Caco-2 (cell line): ENCODE data around the gene NTNG1. TPM values are rescaled to one million over a fixed set of nuclear protein-coding genes. Genes with fewer than 3 reads are reported as not detected.
A peak's percentile ranks its signal among the peaks of the same experiment; 100 is the strongest.

Experiments used
- BruUV-seq: library from RNA; stranded (reverse); fragments of 400-500 nt; replicated peaks from 2 replicates; lab custom pipeline; 2021; lab: Mats Ljungman, UMichigan
- CTCF ChIA-PET: fragments of 300-600 bp; sonication (Branson Sonifier 250); formaldehyde crosslinking; loops from one replicate; lab custom pipeline; 2022; ENCODE audit warnings: antibody characterized with exemption; lab: Charles Lee
- POLR2A ChIA-PET: fragments of 300-600 bp; sonication (Branson Sonifier 250); formaldehyde crosslinking; loops from one replicate; lab custom pipeline; 2022; ENCODE audit warnings: antibody characterized with exemption; lab: Charles Lee
- DNase-seq, 2 experiments: peaks; one replicate each; pipeline versions ENCODE4 v3.0.0 to v3.0.0-alpha.2; 2020 to 2022
- H3K27me3 ChIP-seq: replicated peaks from 2 replicates; pipeline ENCODE4 v1.6.0; 2011; ENCODE audit warnings: low read length; ENCODE audit not compliant: control insufficient read depth, insufficient read depth
- H3K36me3 ChIP-seq: 2 replicates; pipeline ENCODE4 v1.5.1; 2011; ENCODE audit warnings: low read length; ENCODE audit not compliant: control insufficient read depth, insufficient read depth
- H3K4me1 ChIP-seq: fragments of 250-450 bp; sonication (Bioruptor Pico); 2 replicates; pipeline ENCODE4 v1.5.1; 2020; ENCODE audit warnings: mild to moderate bottlenecking
- H3K4me3 ChIP-seq: 2 replicates; pipeline ENCODE4 v1.5.1; 2011; ENCODE audit warnings: low read depth, mild to moderate bottlenecking, control low read depth, low read length
- H3K9me3 ChIP-seq: fragments of 250-450 bp; sonication (Bioruptor Pico); 2 replicates; pipeline ENCODE4 v1.5.1; 2020; ENCODE audit warnings: mild to moderate bottlenecking, moderate library complexity
- H3K27ac Mint-ChIP-seq: one replicate; pipeline ENCODE4 v1.8.0; 2022; ENCODE audit warnings: mixed read lengths; ENCODE audit not compliant: unreplicated experiment
- H3K27me3 Mint-ChIP-seq: one replicate; pipeline ENCODE4 v1.8.0; 2022; ENCODE audit warnings: mixed read lengths; ENCODE audit not compliant: insufficient read depth, unreplicated experiment
- H3K36me3 Mint-ChIP-seq: one replicate; pipeline ENCODE4 v1.8.0; 2022; ENCODE audit warnings: mild to moderate bottlenecking, mixed read lengths; ENCODE audit not compliant: insufficient read depth, unreplicated experiment
- H3K4me1 Mint-ChIP-seq: one replicate; pipeline ENCODE4 v1.8.0; 2022; ENCODE audit warnings: low read depth, mixed read lengths; ENCODE audit not compliant: unreplicated experiment
- H3K4me3 Mint-ChIP-seq: one replicate; pipeline ENCODE4 v1.8.0; 2022; ENCODE audit warnings: mild to moderate bottlenecking, moderate library complexity, mixed read lengths; ENCODE audit not compliant: unreplicated experiment
- H3K9me3 Mint-ChIP-seq: one replicate; pipeline ENCODE4 v1.8.0; 2022; ENCODE audit warnings: mixed read lengths; ENCODE audit not compliant: unreplicated experiment
- intact Hi-C: fragments of 100-400 bp; cut with micrococcal nuclease; formaldehyde crosslinking; loops from one replicate; pipeline ENCODE4 v1.10.0; 2022; ENCODE audit not compliant: unreplicated experiment
- total RNA-seq: library from RNA; stranded (reverse); gene quantifications from 2 replicates; pipeline ENCODE4 v1.2.3, GENCODE V29; 2022
- TF ChIP-seq, protein P1 (sequence below), 2 experiments: fragments of 200-600 bp in 1 of 2; IDR thresholded peaks; 1 replicate in 1 of 2; 2 replicates in 1 of 2; pipeline versions ENCODE4 v1.5.1 to v1.8.0; 2011 to 2022; ENCODE audit warnings: antibody characterized with exemption in 1 of 2, control low read depth in 1 of 2, inconsistent platforms in 1 of 2, low read depth in 1 of 2, low read length in 1 of 2, mild to moderate bottlenecking in 1 of 2, moderate library complexity in 1 of 2; ENCODE audit not compliant: insufficient read depth in 1 of 2, severe bottlenecking in 1 of 2, unreplicated experiment in 1 of 2

The NTNG1 gene
- total RNA-seq, 1 experiment from 2014 or later, result not detected

DNA sequence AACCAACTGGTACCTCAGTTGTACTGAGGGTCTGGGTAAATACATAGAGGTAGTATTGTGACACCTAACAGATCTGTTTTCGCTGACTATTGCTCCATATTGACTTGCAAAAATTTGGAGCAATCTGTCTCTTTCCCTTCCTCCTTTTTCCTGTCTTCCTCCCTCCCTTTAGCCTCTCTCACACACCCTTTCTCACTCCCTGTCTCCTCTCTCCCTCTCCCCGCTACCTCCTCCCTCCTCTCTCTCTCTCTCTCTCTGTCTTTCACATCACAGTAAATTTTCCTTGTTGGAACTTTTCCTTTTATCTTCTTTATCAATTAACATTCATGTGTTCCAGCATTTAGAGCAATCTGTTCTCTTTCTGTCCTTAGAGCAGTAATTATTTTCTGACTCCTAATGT is 278.2 kb downstream of the NTNG1 start:
- no peak overlapping the region for H3K4me3 Mint-ChIP-seq
- no peaks in the 10 kb centered on the region for H3K4me1 Mint-ChIP-seq
- H3K4me1 ChIP-seq, result no peaks in the 10 kb centered on the region
- no peak overlapping the region for H3K4me3 ChIP-seq
- H3K9me3 Mint-ChIP-seq, result no peaks in the 10 kb centered on the region
- no peaks in the 10 kb centered on the region for H3K36me3 Mint-ChIP-seq
- H3K36me3 ChIP-seq, result no peaks in the 10 kb centered on the region
- no TSS peak for BruUV-seq
- H3K27me3 Mint-ChIP-seq, result peaks cover 3% of the 10 kb centered on the region
- no peaks in the 10 kb centered on the region for H3K9me3 ChIP-seq
- CTCF ChIA-PET, result no interaction called here
- DNase-seq, result no peak
- intact Hi-C loops, result no loop called here
- H3K27ac Mint-ChIP-seq, result no peak overlapping the region
- POLR2A ChIA-PET, result no interaction called here
- no peaks in the 10 kb centered on the region for H3K27me3 ChIP-seq
- TF ChIP-seq, protein P1, sequence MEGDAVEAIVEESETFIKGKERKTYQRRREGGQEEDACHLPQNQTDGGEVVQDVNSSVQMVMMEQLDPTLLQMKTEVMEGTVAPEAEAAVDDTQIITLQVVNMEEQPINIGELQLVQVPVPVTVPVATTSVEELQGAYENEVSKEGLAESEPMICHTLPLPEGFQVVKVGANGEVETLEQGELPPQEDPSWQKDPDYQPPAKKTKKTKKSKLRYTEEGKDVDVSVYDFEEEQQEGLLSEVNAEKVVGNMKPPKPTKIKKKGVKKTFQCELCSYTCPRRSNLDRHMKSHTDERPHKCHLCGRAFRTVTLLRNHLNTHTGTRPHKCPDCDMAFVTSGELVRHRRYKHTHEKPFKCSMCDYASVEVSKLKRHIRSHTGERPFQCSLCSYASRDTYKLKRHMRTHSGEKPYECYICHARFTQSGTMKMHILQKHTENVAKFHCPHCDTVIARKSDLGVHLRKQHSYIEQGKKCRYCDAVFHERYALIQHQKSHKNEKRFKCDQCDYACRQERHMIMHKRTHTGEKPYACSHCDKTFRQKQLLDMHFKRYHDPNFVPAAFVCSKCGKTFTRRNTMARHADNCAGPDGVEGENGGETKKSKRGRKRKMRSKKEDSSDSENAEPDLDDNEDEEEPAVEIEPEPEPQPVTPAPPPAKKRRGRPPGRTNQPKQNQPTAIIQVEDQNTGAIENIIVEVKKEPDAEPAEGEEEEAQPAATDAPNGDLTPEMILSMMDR (IDR thresholded peaks at IDR 0.05; ENCODE audit: insufficient read depth in 1 of 2, low read depth in 1 of 2, low read length in 1 of 2, severe bottlenecking in 1 of 2, unreplicated experiment in 1 of 2), result no peak

DNA sequence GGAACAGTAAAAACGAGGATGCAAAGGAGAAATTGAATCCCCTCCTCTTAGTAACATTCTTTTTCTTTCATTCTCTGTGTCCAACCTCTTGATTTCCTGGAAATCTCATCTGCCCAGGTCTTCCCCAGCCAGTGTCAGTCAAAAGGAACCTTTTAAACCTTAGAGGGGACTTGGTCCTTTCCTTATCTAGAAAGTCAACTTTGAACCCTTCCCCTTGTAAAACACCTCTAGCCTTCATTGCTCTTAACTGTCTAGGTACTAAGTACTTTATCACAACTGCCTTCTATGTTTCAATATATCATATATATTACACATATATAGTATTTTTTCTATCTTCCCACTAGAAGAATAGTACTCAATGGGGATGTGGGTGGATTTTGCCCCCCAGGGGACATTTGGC is 282.1 kb downstream of the NTNG1 start:
- POLR2A ChIA-PET, result no interaction called here
- Mint-ChIP-seq H3K9me3 (no peaks in the 10 kb centered on the region), H3K36me3 (no peaks in the 10 kb centered on the region), H3K27me3 (peaks cover 3% of the 10 kb centered on the region), H3K4me3 (no peak overlapping the region), H3K4me1 (no peaks in the 10 kb centered on the region), H3K27ac (no peak overlapping the region)
- no peak for DNase-seq
- no TSS peak for BruUV-seq
- Histone ChIP-seq H3K27me3 (no peaks in the 10 kb centered on the region), H3K4me3 (no peak overlapping the region), H3K4me1 (no peaks in the 10 kb centered on the region), H3K9me3 (no peaks in the 10 kb centered on the region), H3K36me3 (no peaks in the 10 kb centered on the region)
- intact Hi-C loops, result no loop called here
- TF ChIP-seq, protein P1 (IDR thresholded peaks at IDR 0.05; ENCODE audit: insufficient read depth in 1 of 2, low read depth in 1 of 2, low read length in 1 of 2, severe bottlenecking in 1 of 2, unreplicated experiment in 1 of 2), result no peak
- CTCF ChIA-PET, result no interaction called here

DNA sequence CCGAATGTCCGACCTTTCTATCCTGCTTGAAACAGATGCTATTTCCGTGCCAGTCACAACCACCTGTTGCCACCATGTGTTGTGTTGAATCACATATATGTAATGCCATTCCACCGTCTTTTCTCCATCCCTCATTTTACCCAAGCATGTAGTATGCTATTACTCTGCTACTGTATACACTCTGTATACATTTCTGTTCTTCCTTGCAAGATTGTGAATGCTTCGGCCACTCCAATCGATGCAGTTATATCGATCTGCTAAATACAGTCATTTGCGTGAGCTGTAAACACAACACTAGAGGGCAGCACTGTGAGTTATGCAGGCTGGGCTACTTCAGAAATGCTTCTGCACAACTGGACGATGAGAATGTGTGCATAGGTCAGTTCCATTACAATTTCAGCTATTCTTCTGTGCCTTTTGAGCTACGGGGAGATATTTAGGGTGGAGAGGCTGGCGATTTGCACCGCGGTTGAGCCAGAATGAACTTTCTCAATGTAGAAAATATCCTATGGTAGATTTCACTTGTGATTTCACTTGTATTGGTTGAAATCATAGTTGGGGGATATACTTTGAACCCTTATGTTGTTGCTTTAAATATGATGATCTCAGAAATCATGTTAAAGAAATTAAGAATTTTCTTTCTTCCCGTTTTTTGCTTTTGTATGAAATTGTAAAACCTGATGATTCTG is 289.8 kb downstream of the NTNG1 start:
- no peaks in the 10 kb centered on the region for H3K9me3 ChIP-seq
- H3K4me1 ChIP-seq, result no peaks in the 10 kb centered on the region
- BruUV-seq, result no TSS peak
- Mint-ChIP-seq H3K36me3 (no peaks in the 10 kb centered on the region), H3K27me3 (peaks cover 2% of the 10 kb centered on the region), H3K4me3 (no peak overlapping the region), H3K9me3 (no peaks in the 10 kb centered on the region), H3K27ac (no peak overlapping the region), H3K4me1 (peaks cover 6% of the 10 kb centered on the region)
- ChIA-PET CTCF (interaction anchor here (0.6 to 1.1 kb wide), 4 partner anchors 98 to 341 kb away, joined by 3 to 5 read pairs (median 4); no protein-coding TSS in a partner anchor), POLR2A (no interaction called here)
- H3K4me3 ChIP-seq, result no peak overlapping the region
- no peaks in the 10 kb centered on the region for H3K36me3 ChIP-seq
- DNase-seq, result peak; percentile 33 to 44
- TF ChIP-seq, protein P1 (IDR thresholded peaks at IDR 0.05; ENCODE audit: insufficient read depth in 1 of 2, low read depth in 1 of 2, low read length in 1 of 2, severe bottlenecking in 1 of 2, unreplicated experiment in 1 of 2), result peak; percentile 63 to 72
- intact Hi-C loops, result loop anchor here (1.0 kb wide), 2 partner anchors 99 to 320 kb away; no protein-coding TSS in a partner anchor
- H3K27me3 ChIP-seq, result no peaks in the 10 kb centered on the region
